HL-60 (cell line): ENCODE data around the gene VWA3B.

Experiments used
- TF ChIP-seq, protein P1 (sequence below): IDR thresholded peaks from one replicate; pipeline ENCODE4 v1.5.1; 2011; ENCODE audit warnings: low read length, control low read depth, inconsistent platforms; ENCODE audit not compliant: insufficient read depth
- TF ChIP-seq, protein P2 (sequence below): IDR thresholded peaks from 2 replicates; pipeline ENCODE4 v1.6.1; 2012; ENCODE audit warnings: low read depth; ENCODE audit not compliant: insufficient replicate concordance

- TF ChIP-seq, protein P1, sequence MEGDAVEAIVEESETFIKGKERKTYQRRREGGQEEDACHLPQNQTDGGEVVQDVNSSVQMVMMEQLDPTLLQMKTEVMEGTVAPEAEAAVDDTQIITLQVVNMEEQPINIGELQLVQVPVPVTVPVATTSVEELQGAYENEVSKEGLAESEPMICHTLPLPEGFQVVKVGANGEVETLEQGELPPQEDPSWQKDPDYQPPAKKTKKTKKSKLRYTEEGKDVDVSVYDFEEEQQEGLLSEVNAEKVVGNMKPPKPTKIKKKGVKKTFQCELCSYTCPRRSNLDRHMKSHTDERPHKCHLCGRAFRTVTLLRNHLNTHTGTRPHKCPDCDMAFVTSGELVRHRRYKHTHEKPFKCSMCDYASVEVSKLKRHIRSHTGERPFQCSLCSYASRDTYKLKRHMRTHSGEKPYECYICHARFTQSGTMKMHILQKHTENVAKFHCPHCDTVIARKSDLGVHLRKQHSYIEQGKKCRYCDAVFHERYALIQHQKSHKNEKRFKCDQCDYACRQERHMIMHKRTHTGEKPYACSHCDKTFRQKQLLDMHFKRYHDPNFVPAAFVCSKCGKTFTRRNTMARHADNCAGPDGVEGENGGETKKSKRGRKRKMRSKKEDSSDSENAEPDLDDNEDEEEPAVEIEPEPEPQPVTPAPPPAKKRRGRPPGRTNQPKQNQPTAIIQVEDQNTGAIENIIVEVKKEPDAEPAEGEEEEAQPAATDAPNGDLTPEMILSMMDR = no peak
- TF ChIP-seq, protein P2, sequence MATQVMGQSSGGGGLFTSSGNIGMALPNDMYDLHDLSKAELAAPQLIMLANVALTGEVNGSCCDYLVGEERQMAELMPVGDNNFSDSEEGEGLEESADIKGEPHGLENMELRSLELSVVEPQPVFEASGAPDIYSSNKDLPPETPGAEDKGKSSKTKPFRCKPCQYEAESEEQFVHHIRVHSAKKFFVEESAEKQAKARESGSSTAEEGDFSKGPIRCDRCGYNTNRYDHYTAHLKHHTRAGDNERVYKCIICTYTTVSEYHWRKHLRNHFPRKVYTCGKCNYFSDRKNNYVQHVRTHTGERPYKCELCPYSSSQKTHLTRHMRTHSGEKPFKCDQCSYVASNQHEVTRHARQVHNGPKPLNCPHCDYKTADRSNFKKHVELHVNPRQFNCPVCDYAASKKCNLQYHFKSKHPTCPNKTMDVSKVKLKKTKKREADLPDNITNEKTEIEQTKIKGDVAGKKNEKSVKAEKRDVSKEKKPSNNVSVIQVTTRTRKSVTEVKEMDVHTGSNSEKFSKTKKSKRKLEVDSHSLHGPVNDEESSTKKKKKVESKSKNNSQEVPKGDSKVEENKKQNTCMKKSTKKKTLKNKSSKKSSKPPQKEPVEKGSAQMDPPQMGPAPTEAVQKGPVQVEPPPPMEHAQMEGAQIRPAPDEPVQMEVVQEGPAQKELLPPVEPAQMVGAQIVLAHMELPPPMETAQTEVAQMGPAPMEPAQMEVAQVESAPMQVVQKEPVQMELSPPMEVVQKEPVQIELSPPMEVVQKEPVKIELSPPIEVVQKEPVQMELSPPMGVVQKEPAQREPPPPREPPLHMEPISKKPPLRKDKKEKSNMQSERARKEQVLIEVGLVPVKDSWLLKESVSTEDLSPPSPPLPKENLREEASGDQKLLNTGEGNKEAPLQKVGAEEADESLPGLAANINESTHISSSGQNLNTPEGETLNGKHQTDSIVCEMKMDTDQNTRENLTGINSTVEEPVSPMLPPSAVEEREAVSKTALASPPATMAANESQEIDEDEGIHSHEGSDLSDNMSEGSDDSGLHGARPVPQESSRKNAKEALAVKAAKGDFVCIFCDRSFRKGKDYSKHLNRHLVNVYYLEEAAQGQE = no peak
Observed at GRCh38 chr2:98205889-98206288, 118.9 kb downstream of the VWA3B start.
